ENCODE data around the gene CLASRP.

CLASRP gene

GRCh38 chr19:45020071-45020470 lies 18.8 kb upstream of the CLASRP start:
- Histone ChIP-seq H3K4me1 (ENCODE audit: control insufficient read depth, insufficient read depth, low read length) (no peaks in the 10 kb centered on the region), H3K27ac (ENCODE audit: insufficient read depth, low read depth, low read length, poor library complexity, severe bottlenecking) (no peak overlapping the region), H3K4me3 (ENCODE audit: insufficient read depth, low read depth, low read length) (no peak overlapping the region), H3K36me3 (ENCODE audit: control insufficient read depth, insufficient read depth, low read length) (no peaks in the 10 kb centered on the region), H3K9me3 (ENCODE audit: control insufficient read depth, low read length) (no peaks in the 10 kb centered on the region), H3K27me3 (ENCODE audit: control insufficient read depth, insufficient read depth, low read length, poor library complexity, severe bottlenecking) (no peaks in the 10 kb centered on the region)
- 95% methylated on average over 3 of the region's 3 CpGs for WGBS, 2 experiments

- Histone ChIP-seq H3K27me3 (ENCODE audit: control insufficient read depth, insufficient read depth, low read length, poor library complexity, severe bottlenecking) (no peaks in the 10 kb centered on the region), H3K4me3 (ENCODE audit: insufficient read depth, low read depth, low read length) (no peak overlapping the region), H3K4me1 (ENCODE audit: control insufficient read depth, insufficient read depth, low read length) (no peaks in the 10 kb centered on the region), H3K27ac (ENCODE audit: insufficient read depth, low read depth, low read length, poor library complexity, severe bottlenecking) (no peak overlapping the region), H3K36me3 (ENCODE audit: control insufficient read depth, insufficient read depth, low read length) (no peaks in the 10 kb centered on the region), H3K9me3 (ENCODE audit: control insufficient read depth, low read length) (no peaks in the 10 kb centered on the region)
- 88 to 91% methylated on average over 14 of the region's 14 CpGs for WGBS, 2 experiments
Observed at GRCh38 chr19:45021971-45022370, 16.9 kb upstream of the CLASRP start.

GRCh38 chr19:45023048-45023447 lies 15.8 kb upstream of the CLASRP start:
- H3K9me3 ChIP-seq (ENCODE audit: control insufficient read depth, low read length), result no peaks in the 10 kb centered on the region
- no peaks in the 10 kb centered on the region for H3K36me3 ChIP-seq (ENCODE audit: control insufficient read depth, insufficient read depth, low read length)
- H3K27ac ChIP-seq (ENCODE audit: insufficient read depth, low read depth, low read length, poor library complexity, severe bottlenecking), result no peak overlapping the region
- WGBS, 2 experiments, result 96 to 98% methylated on average over 3 to 4 of the region's 4 CpGs
- H3K4me1 ChIP-seq (ENCODE audit: control insufficient read depth, insufficient read depth, low read length), result no peaks in the 10 kb centered on the region
- H3K4me3 ChIP-seq (ENCODE audit: insufficient read depth, low read depth, low read length), result no peak overlapping the region
- no peaks in the 10 kb centered on the region for H3K27me3 ChIP-seq (ENCODE audit: control insufficient read depth, insufficient read depth, low read length, poor library complexity, severe bottlenecking)

GRCh38 chr19:45025264-45025663 lies 13.6 kb upstream of the CLASRP start:
- H3K27me3 ChIP-seq (ENCODE audit: control insufficient read depth, insufficient read depth, low read length, poor library complexity, severe bottlenecking), result no peaks in the 10 kb centered on the region
- no peak overlapping the region for H3K4me3 ChIP-seq (ENCODE audit: insufficient read depth, low read depth, low read length)
- H3K4me1 ChIP-seq (ENCODE audit: control insufficient read depth, insufficient read depth, low read length), result no peaks in the 10 kb centered on the region
- WGBS, 2 experiments, result 94 to 95% methylated on average over 9 of the region's 9 CpGs
- no peaks in the 10 kb centered on the region for H3K9me3 ChIP-seq (ENCODE audit: control insufficient read depth, low read length)
- no peaks in the 10 kb centered on the region for H3K36me3 ChIP-seq (ENCODE audit: control insufficient read depth, insufficient read depth, low read length)
- no peak overlapping the region for H3K27ac ChIP-seq (ENCODE audit: insufficient read depth, low read depth, low read length, poor library complexity, severe bottlenecking)

GRCh38 chr19:45027371-45027770 lies 11.5 kb upstream of the CLASRP start:
- H3K9me3 ChIP-seq (ENCODE audit: control insufficient read depth, low read length), result no peaks in the 10 kb centered on the region

GRCh38 chr19:45030825-45031224 lies 8.0 kb upstream of the CLASRP start:
- Histone ChIP-seq H3K36me3 (ENCODE audit: control insufficient read depth, insufficient read depth, low read length) (no peaks in the 10 kb centered on the region), H3K4me1 (ENCODE audit: control insufficient read depth, insufficient read depth, low read length) (no peaks in the 10 kb centered on the region), H3K27ac (ENCODE audit: insufficient read depth, low read depth, low read length, poor library complexity, severe bottlenecking) (no peak overlapping the region), H3K4me3 (ENCODE audit: insufficient read depth, low read depth, low read length) (no peak overlapping the region), H3K9me3 (ENCODE audit: control insufficient read depth, low read length) (no peaks in the 10 kb centered on the region), H3K27me3 (ENCODE audit: control insufficient read depth, insufficient read depth, low read length, poor library complexity, severe bottlenecking) (no peaks in the 10 kb centered on the region)
- 95 to 97% methylated on average over 5 to 6 of the region's 6 CpGs for WGBS, 2 experiments

More at GRCh38 chr19:45027371-45027770, 11.5 kb upstream of the CLASRP start:
- no peaks in the 10 kb centered on the region for H3K4me1 ChIP-seq (ENCODE audit: control insufficient read depth, insufficient read depth, low read length)
- no peak overlapping the region for H3K27ac ChIP-seq (ENCODE audit: insufficient read depth, low read depth, low read length, poor library complexity, severe bottlenecking)
- H3K4me3 ChIP-seq (ENCODE audit: insufficient read depth, low read depth, low read length), result no peak overlapping the region
- no peaks in the 10 kb centered on the region for H3K27me3 ChIP-seq (ENCODE audit: control insufficient read depth, insufficient read depth, low read length, poor library complexity, severe bottlenecking)
- H3K36me3 ChIP-seq (ENCODE audit: control insufficient read depth, insufficient read depth, low read length), result no peaks in the 10 kb centered on the region
- 90 to 93% methylated on average over 2 of the region's 2 CpGs for WGBS, 2 experiments

GRCh38 chr19:45032421-45032820 lies 6.4 kb upstream of the CLASRP start:
- Histone ChIP-seq H3K4me1 (ENCODE audit: control insufficient read depth, insufficient read depth, low read length) (no peaks in the 10 kb centered on the region), H3K27me3 (ENCODE audit: control insufficient read depth, insufficient read depth, low read length, poor library complexity, severe bottlenecking) (no peaks in the 10 kb centered on the region), H3K9me3 (ENCODE audit: control insufficient read depth, low read length) (no peaks in the 10 kb centered on the region), H3K36me3 (ENCODE audit: control insufficient read depth, insufficient read depth, low read length) (no peaks in the 10 kb centered on the region), H3K4me3 (ENCODE audit: insufficient read depth, low read depth, low read length) (no peak overlapping the region), H3K27ac (ENCODE audit: insufficient read depth, low read depth, low read length, poor library complexity, severe bottlenecking) (no peak overlapping the region)
- 95% methylated on average over 18 of the region's 18 CpGs for WGBS, 2 experiments

- Histone ChIP-seq H3K9me3 (ENCODE audit: control insufficient read depth, low read length) (no peaks in the 10 kb centered on the region), H3K4me1 (ENCODE audit: control insufficient read depth, insufficient read depth, low read length) (peaks cover 11% of the 10 kb centered on the region), H3K27me3 (ENCODE audit: control insufficient read depth, insufficient read depth, low read length, poor library complexity, severe bottlenecking) (no peaks in the 10 kb centered on the region), H3K36me3 (ENCODE audit: control insufficient read depth, insufficient read depth, low read length) (peaks cover 5% of the 10 kb centered on the region), H3K27ac (ENCODE audit: insufficient read depth, low read depth, low read length, poor library complexity, severe bottlenecking) (no peak overlapping the region), H3K4me3 (ENCODE audit: insufficient read depth, low read depth, low read length) (no peak overlapping the region)
- WGBS, 2 experiments, result 94 to 95% methylated on average over 6 of the region's 6 CpGs
Observed at GRCh38 chr19:45035755-45036154, 3.1 kb upstream of the CLASRP start.

- H3K4me1 ChIP-seq (ENCODE audit: control insufficient read depth, insufficient read depth, low read length), result peaks cover 11% of the 10 kb centered on the region
- H3K4me3 ChIP-seq (ENCODE audit: insufficient read depth, low read depth, low read length), result no peak overlapping the region
- no peak overlapping the region for H3K27ac ChIP-seq (ENCODE audit: insufficient read depth, low read depth, low read length, poor library complexity, severe bottlenecking)
- H3K9me3 ChIP-seq (ENCODE audit: control insufficient read depth, low read length), result no peaks in the 10 kb centered on the region
- H3K36me3 ChIP-seq (ENCODE audit: control insufficient read depth, insufficient read depth, low read length), result peaks cover 10% of the 10 kb centered on the region
- WGBS, 2 experiments, result 94 to 95% methylated on average over 37 of the region's 37 CpGs
- H3K27me3 ChIP-seq (ENCODE audit: control insufficient read depth, insufficient read depth, low read length, poor library complexity, severe bottlenecking), result no peaks in the 10 kb centered on the region
Observed at GRCh38 chr19:45037393-45038169, 1.3 kb upstream of the CLASRP start.

GRCh38 chr19:45040059-45040771 lies 1.4 kb downstream of the CLASRP start:
- H3K27me3 ChIP-seq (ENCODE audit: control insufficient read depth, insufficient read depth, low read length, poor library complexity, severe bottlenecking), result no peaks in the 10 kb centered on the region
- H3K27ac ChIP-seq (ENCODE audit: insufficient read depth, low read depth, low read length, poor library complexity, severe bottlenecking), result no peak overlapping the region
- no peaks in the 10 kb centered on the region for H3K9me3 ChIP-seq (ENCODE audit: control insufficient read depth, low read length)
- peak overlapping the region; percentile 88 for H3K4me3 ChIP-seq (ENCODE audit: insufficient read depth, low read depth, low read length)
- H3K4me1 ChIP-seq (ENCODE audit: control insufficient read depth, insufficient read depth, low read length), result peaks cover 11% of the 10 kb centered on the region
- WGBS, 2 experiments, result 92% methylated on average over 19 of the region's 19 CpGs
- H3K36me3 ChIP-seq (ENCODE audit: control insufficient read depth, insufficient read depth, low read length), result peaks cover 23% of the 10 kb centered on the region

Measured in ectodermal cell (in vitro differentiated cells).